DND-41 (cell line): ENCODE measurements around the gene BORCS6.

Experiments
- CTCF ChIP-seq: IDR thresholded peaks from 2 replicates; pipeline ENCODE4 v1.5.1; 2012; ENCODE audit warnings: borderline replicate concordance, low read length, moderate library complexity, mild to moderate bottlenecking; ENCODE audit not compliant: poor library complexity, severe bottlenecking; ENCODE audit errors: extremely low read depth
- EZH2 ChIP-seq: IDR thresholded peaks from 3 replicates; pipeline ENCODE4 v1.6.1; 2012; ENCODE audit warnings: borderline replicate concordance, low read depth, mild to moderate bottlenecking, moderate library complexity, low read length, inconsistent platforms; ENCODE audit not compliant: severe bottlenecking

GRCh38 chr17:8153957-8154607 lies 35.9 kb downstream of the BORCS6 start:
- TF ChIP-seq CTCF (no peak), EZH2 (no peak)
